GM12878 (cell line): ENCODE results near the gene INSIG1. TPM values are rescaled to one million over a fixed set of nuclear protein-coding genes. Genes with fewer than 3 reads are reported as not detected.

Source experiments
- ATAC-seq: fragments of 200-7000 bp; cut with Tn5 transposase; 3 replicates; pipeline ENCODE4 v1.9.1; 2020; ENCODE audit warnings: mild to moderate bottlenecking, moderate library complexity
- BruUV-seq: library from RNA; stranded (reverse); fragments of 400-500 nt; replicated peaks from 2 replicates; lab custom pipeline; 2021; lab: Mats Ljungman, UMichigan
- CTCF ChIA-PET: fragments of 300-600 bp; sonication (Branson Sonifier 250); formaldehyde crosslinking; extraction: SDS; loops from one replicate; lab custom pipeline; 2021; ENCODE audit warnings: inconsistent platforms; lab: Yijun Ruan, JAX
- POLR2A ChIA-PET: fragments of 350-600 bp; formaldehyde crosslinking; extraction: SDS; loops from one replicate; lab custom pipeline; 2021; ENCODE audit warnings: inconsistent platforms; lab: Charles Lee
- RAD21 ChIA-PET: fragments of 300-600 bp; sonication (Branson Sonifier 250); formaldehyde crosslinking; loops from one replicate; lab custom pipeline; 2023; ENCODE audit warnings: antibody characterized with exemption; ENCODE audit not compliant: unreplicated experiment; lab: Charles Lee
- SMC1A ChIA-PET: fragments of 300-600 bp; sonication (Branson Sonifier 250); formaldehyde crosslinking; loops from one replicate; lab custom pipeline; 2023; ENCODE audit not compliant: unreplicated experiment, uncharacterized antibody; lab: Charles Lee
- DNase-seq: peaks from one replicate; pipeline ENCODE4 v3.0.0-alpha.2; 2011; ENCODE audit warnings: low read depth, low spot score
- FAIRE-seq: peaks from 3 replicates; lab custom pipeline; 2011; peaks lifted over from hg19 to GRCh38; lab: Jason Lieb, UNC
- H2AFZ ChIP-seq: 2 replicates; pipeline ENCODE4 v1.6.0; 2011; ENCODE audit warnings: low read depth, low read length, control low read depth; ENCODE audit not compliant: control insufficient read depth
- H3K27ac ChIP-seq: 2 replicates; pipeline ENCODE4 v1.5.1; 2011; ENCODE audit warnings: control low read depth; ENCODE audit not compliant: control insufficient read depth, insufficient read depth
- H3K27me3 ChIP-seq, 2 experiments: replicated peaks in 1 of 2; 2 replicates each; pipeline versions ENCODE4 v1.6.0 to v1.6.1; 2011; ENCODE audit warnings: low read length in 1 of 2; ENCODE audit not compliant: control insufficient read depth in 2 of 2, insufficient read depth in 2 of 2
- H3K36me3 ChIP-seq, 2 experiments: 2 replicates each; pipeline ENCODE4 v1.5.1; 2011; ENCODE audit warnings: low read length in 1 of 2; ENCODE audit not compliant: control insufficient read depth in 2 of 2, insufficient read depth in 2 of 2
- H3K4me1 ChIP-seq: 2 replicates; pipeline ENCODE4 v1.6.1; 2011; ENCODE audit warnings: mild to moderate bottlenecking, low read length, moderate library complexity, mixed read lengths; ENCODE audit not compliant: control insufficient read depth, insufficient read depth
- H3K4me2 ChIP-seq: 2 replicates; pipeline ENCODE4 v1.6.0; 2011; ENCODE audit warnings: control low read depth; ENCODE audit not compliant: control insufficient read depth, insufficient read depth
- H3K4me3 ChIP-seq: fragments of 200-600 bp; sonication (generic); 2 replicates; pipeline ENCODE4 v1.5.1; 2016
- H3K79me2 ChIP-seq: 2 replicates; pipeline ENCODE4 v1.6.0; 2011; ENCODE audit warnings: low read length; ENCODE audit not compliant: control insufficient read depth, insufficient read depth
- H3K9ac ChIP-seq: 2 replicates; pipeline ENCODE4 v1.8.0; 2011; ENCODE audit warnings: low read length, control low read depth, mixed read lengths; ENCODE audit not compliant: control insufficient read depth, insufficient read depth
- H3K9me3 ChIP-seq: replicated peaks from 3 replicates; pipeline ENCODE4 v1.5.1; 2011; ENCODE audit warnings: mild to moderate bottlenecking, low read length; ENCODE audit not compliant: control insufficient read depth, insufficient read depth
- H4K20me1 ChIP-seq: 2 replicates; pipeline ENCODE4 v1.6.0; 2011; ENCODE audit not compliant: control insufficient read depth, insufficient read depth
- CBX5 ChIP-seq: sonication (generic); IDR thresholded peaks from 2 replicates; pipeline ENCODE4 v1.6.1; 2016; ENCODE audit warnings: low read depth, moderate library complexity, mild to moderate bottlenecking, inconsistent platforms
- CHD4 ChIP-seq: fragments of 200-600 bp; sonication (generic); IDR thresholded peaks from 2 replicates; pipeline ENCODE4 v1.6.1; 2016; ENCODE audit warnings: mild to moderate bottlenecking
- DPF2 ChIP-seq: fragments of 450-650 bp; IDR thresholded peaks from 2 replicates; pipeline ENCODE4 v1.6.1; 2017; ENCODE audit warnings: mild to moderate bottlenecking
- FOXK2 ChIP-seq: fragments of 450-650 bp; IDR thresholded peaks from 2 replicates; pipeline ENCODE4 v1.6.1; 2017; ENCODE audit warnings: mild to moderate bottlenecking, moderate library complexity
- IKZF1 ChIP-seq: fragments of 450-650 bp; conservative IDR thresholded peaks from 2 replicates; pipeline ENCODE4 v1.6.1; 2017; ENCODE audit warnings: antibody characterized with exemption, mild to moderate bottlenecking
- IRF4 ChIP-seq: IDR thresholded peaks from 2 replicates; pipeline ENCODE4 v1.6.1; 2011; ENCODE audit warnings: low read depth, low read length
- MXI1 ChIP-seq: fragments of 150-350 bp; IDR thresholded peaks from 2 replicates; pipeline ENCODE4 v1.6.1; 2011; ENCODE audit warnings: low read depth, mild to moderate bottlenecking, inconsistent platforms, low read length, improper control_type of control experiment
- PAX8 ChIP-seq: fragments of 450-650 bp; IDR thresholded peaks from 2 replicates; pipeline ENCODE4 v1.6.1; 2017; ENCODE audit warnings: mild to moderate bottlenecking, moderate library complexity
- RAD21 ChIP-seq: IDR thresholded peaks from 2 replicates; pipeline ENCODE4 v1.6.1; 2011; ENCODE audit warnings: mild to moderate bottlenecking, low read depth, low read length, moderate library complexity; ENCODE audit not compliant: insufficient read depth
- RBBP5 ChIP-seq: fragments of 200-600 bp; sonication (generic); conservative IDR thresholded peaks from 2 replicates; pipeline ENCODE4 v1.6.1; 2016
- SUPT20H ChIP-seq: IDR thresholded peaks from 2 replicates; pipeline ENCODE4 v1.6.1; 2011; ENCODE audit warnings: low read depth, mild to moderate bottlenecking, low read length, moderate library complexity, borderline replicate concordance; ENCODE audit not compliant: control insufficient read depth
- ZNF207 ChIP-seq: fragments of 450-650 bp; IDR thresholded peaks from 2 replicates; pipeline ENCODE4 v1.6.1; 2014; ENCODE audit warnings: antibody characterized with exemption, mild to moderate bottlenecking, borderline replicate concordance
- ZSCAN29 ChIP-seq: fragments of 450-650 bp; IDR thresholded peaks from 2 replicates; pipeline ENCODE4 v1.6.1; 2017; ENCODE audit warnings: mild to moderate bottlenecking, moderate library complexity
- WGBS: methylation state at CpG from one replicate; pipeline ENCODE4 v1.1.6; 2016; ENCODE audit warnings: low lambda C conversion rate; ENCODE audit not compliant: insufficient replicate concordance, insufficient coverage; ENCODE audit errors: missing lambda C conversion rate; 5-methylcytosine and 5-hydroxymethylcytosine counted together
- in situ Hi-C: fragments of 300-500 bp; cut with MboI; formaldehyde crosslinking; loops from 9 replicates; pipeline ENCODE4 v1.14.3; 2018; ENCODE audit warnings: mixed read lengths
- intact Hi-C: fragments of 100-400 bp; cut with micrococcal nuclease; formaldehyde crosslinking; loops from one replicate; pipeline ENCODE4 v1.14.2; 2022; ENCODE audit not compliant: unreplicated experiment
- polyA plus RNA-seq, 11 experiments: library from polyadenylated mRNA; depleted of rRNA in 4 of 11; unstranded in 6 of 11; stranded (reverse) in 5 of 11; fragments of >200 nt; fragmentation: Nextera tagmentation in 4 of 11; fragmentation: Illumina TruSeq in 1 of 11; extraction: Ambion mirVana in 4 of 11; extraction: Trizol in 1 of 11; gene quantifications; 1 replicate in 1 of 11; 2 replicates in 10 of 11; pipeline versions ENCODE4 v1.2.1 to v1.2.3, GENCODE V29; 2011 to 2016; ENCODE audit warnings: inconsistent platforms in 2 of 11, missing spikeins in 2 of 11, low read depth in 1 of 11
- total RNA-seq, 4 experiments: library from RNA; depleted of rRNA in 3 of 4; stranded (reverse); fragments of >200 nt in 3 of 4; fragmentation: Illumina TruSeq in 1 of 4; extraction: Trizol in 1 of 4; gene quantifications; 2 replicates each; pipeline versions ENCODE4 v1.2.1 to v1.2.3, GENCODE V29; 2013 to 2021
- TF ChIP-seq, protein P1 (sequence below): IDR thresholded peaks from 2 replicates; pipeline ENCODE4 v1.6.1; 2011; ENCODE audit warnings: low read depth, mild to moderate bottlenecking, low read length, moderate library complexity, borderline replicate concordance; ENCODE audit errors: extremely low read depth
- TF ChIP-seq, protein P2 (sequence below): fragments of 450-650 bp; formaldehyde crosslinking; IDR thresholded peaks from 2 replicates; pipeline ENCODE4 v1.4.0; 2020; ENCODE audit warnings: mild to moderate bottlenecking, moderate library complexity
- TF ChIP-seq, protein P3 (sequence below): fragments of 450-650 bp; formaldehyde crosslinking; IDR thresholded peaks from 2 replicates; pipeline ENCODE4 v1.5.0; 2022; ENCODE audit warnings: mild to moderate bottlenecking, missing genetic modification characterization

Gene INSIG1
- total and polyA plus RNA-seq, 10 of the 15 experiments (the other 5 are each of a cell fraction or from before 2014, with no cell fraction given), result 29.6 to 168 (median 91.1) TPM

DNA sequence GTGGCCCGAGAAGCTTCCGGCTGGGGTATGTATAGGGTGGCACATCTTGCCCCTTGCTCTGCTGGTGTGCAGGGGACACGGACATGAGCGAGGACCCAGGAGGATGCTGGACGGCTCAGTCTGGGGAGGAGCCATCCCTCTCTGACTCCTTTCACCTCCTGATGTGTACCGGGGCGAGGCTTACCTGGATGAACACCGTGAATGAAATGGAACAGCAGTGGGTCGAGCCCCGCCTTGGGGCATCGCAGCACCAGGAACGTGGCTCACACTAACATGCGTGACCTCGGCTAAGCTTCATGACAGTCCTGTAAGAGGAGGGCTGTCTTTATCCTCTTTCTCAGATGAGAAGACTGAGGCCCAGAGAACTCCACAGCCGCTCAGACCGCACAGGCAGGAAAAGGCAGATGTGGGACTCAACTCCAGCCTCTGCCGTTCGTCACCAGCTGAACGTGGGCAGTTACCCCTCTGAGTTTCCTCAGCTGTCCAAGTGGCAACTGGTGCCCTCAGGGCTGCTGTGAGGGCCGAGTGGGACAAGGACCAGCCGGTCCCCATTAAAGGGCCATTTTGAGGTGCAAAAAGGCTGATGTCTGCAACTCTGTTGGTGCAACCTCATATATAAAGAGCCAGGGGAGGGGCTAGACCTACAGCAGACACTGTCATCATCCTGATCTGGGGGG is 54.5 kb downstream of the INSIG1 start:
- H3K27me3 ChIP-seq, result no peaks in the 10 kb centered on the region
- 59% methylated on average over 21 of the region's 21 CpGs for WGBS
- no peaks in the 10 kb centered on the region for H3K36me3 ChIP-seq
- BruUV-seq, result no TSS peak
- ChIA-PET RAD21 (no interaction called here), POLR2A (no interaction called here), CTCF (interaction anchor here (1.9 kb wide), 1 partner anchor 425 kb away, joined by 8 read pairs; no protein-coding TSS in a partner anchor), SMC1A (interaction anchor here (0.9 kb wide), 1 partner anchor 425 kb away, joined by 3 read pairs; no protein-coding TSS in a partner anchor)
- H3K9ac ChIP-seq, result no peak overlapping the region
- H2AFZ ChIP-seq, result no peak overlapping the region
- H3K4me2 ChIP-seq, result no peak overlapping the region
- in situ Hi-C loops (no loop called here), intact Hi-C loops (no loop called here)
- no peaks in the 10 kb centered on the region for H3K4me1 ChIP-seq
- no peak overlapping the region for H3K4me3 ChIP-seq
- H3K9me3 ChIP-seq, result no peaks in the 10 kb centered on the region
- H3K27ac ChIP-seq, result no peak overlapping the region
- H3K79me2 ChIP-seq, result no peaks in the 10 kb centered on the region
- ATAC-seq (no peak), FAIRE-seq (no peak), DNase-seq (no peak)
- H4K20me1 ChIP-seq, result no peaks in the 10 kb centered on the region
- TF ChIP-seq DPF2 (no peak), FOXK2 (no peak), CBX5 (no peak), ZNF207 (no peak), RBBP5 (no peak), RAD21 (no peak), IRF4 (no peak), ZSCAN29 (no peak), PAX8 (no peak), CHD4 (no peak), MXI1 (no peak), IKZF1 (no peak), SUPT20H (no peak)
- TF ChIP-seq, protein P1, sequence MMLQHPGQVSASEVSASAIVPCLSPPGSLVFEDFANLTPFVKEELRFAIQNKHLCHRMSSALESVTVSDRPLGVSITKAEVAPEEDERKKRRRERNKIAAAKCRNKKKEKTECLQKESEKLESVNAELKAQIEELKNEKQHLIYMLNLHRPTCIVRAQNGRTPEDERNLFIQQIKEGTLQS, result no peak
- TF ChIP-seq, protein P2, sequence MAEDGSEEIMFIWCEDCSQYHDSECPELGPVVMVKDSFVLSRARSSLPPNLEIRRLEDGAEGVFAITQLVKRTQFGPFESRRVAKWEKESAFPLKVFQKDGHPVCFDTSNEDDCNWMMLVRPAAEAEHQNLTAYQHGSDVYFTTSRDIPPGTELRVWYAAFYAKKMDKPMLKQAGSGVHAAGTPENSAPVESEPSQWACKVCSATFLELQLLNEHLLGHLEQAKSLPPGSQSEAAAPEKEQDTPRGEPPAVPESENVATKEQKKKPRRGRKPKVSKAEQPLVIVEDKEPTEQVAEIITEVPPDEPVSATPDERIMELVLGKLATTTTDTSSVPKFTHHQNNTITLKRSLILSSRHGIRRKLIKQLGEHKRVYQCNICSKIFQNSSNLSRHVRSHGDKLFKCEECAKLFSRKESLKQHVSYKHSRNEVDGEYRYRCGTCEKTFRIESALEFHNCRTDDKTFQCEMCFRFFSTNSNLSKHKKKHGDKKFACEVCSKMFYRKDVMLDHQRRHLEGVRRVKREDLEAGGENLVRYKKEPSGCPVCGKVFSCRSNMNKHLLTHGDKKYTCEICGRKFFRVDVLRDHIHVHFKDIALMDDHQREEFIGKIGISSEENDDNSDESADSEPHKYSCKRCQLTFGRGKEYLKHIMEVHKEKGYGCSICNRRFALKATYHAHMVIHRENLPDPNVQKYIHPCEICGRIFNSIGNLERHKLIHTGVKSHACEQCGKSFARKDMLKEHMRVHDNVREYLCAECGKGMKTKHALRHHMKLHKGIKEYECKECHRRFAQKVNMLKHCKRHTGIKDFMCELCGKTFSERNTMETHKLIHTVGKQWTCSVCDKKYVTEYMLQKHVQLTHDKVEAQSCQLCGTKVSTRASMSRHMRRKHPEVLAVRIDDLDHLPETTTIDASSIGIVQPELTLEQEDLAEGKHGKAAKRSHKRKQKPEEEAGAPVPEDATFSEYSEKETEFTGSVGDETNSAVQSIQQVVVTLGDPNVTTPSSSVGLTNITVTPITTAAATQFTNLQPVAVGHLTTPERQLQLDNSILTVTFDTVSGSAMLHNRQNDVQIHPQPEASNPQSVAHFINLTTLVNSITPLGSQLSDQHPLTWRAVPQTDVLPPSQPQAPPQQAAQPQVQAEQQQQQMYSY (CRISPR knock-in tag), result no peak
- TF ChIP-seq, protein P3, sequence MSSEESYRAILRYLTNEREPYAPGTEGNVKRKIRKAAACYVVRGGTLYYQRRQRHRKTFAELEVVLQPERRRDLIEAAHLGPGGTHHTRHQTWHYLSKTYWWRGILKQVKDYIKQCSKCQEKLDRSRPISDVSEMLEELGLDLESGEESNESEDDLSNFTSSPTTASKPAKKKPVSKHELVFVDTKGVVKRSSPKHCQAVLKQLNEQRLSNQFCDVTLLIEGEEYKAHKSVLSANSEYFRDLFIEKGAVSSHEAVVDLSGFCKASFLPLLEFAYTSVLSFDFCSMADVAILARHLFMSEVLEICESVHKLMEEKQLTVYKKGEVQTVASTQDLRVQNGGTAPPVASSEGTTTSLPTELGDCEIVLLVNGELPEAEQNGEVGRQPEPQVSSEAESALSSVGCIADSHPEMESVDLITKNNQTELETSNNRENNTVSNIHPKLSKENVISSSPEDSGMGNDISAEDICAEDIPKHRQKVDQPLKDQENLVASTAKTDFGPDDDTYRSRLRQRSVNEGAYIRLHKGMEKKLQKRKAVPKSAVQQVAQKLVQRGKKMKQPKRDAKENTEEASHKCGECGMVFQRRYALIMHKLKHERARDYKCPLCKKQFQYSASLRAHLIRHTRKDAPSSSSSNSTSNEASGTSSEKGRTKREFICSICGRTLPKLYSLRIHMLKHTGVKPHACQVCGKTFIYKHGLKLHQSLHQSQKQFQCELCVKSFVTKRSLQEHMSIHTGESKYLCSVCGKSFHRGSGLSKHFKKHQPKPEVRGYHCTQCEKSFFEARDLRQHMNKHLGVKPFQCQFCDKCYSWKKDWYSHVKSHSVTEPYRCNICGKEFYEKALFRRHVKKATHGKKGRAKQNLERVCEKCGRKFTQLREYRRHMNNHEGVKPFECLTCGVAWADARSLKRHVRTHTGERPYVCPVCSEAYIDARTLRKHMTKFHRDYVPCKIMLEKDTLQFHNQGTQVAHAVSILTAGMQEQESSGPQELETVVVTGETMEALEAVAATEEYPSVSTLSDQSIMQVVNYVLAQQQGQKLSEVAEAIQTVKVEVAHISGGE (CRISPR knock-in tag), result no peak
